GM21737 (cell line): ENCODE data around the gene MINAR1.

ENCODE experiments used
- ATAC-seq: cut with Tn5 transposase; IDR thresholded peaks from one replicate; pipeline ENCODE4 v1.9.1; 2021; ENCODE audit warnings: mild to moderate bottlenecking, moderate library complexity; ENCODE audit not compliant: unreplicated experiment

MINAR1 gene

GRCh38 chr15:79463043-79463780 lies 31.1 kb downstream of the MINAR1 start:
- no peak for ATAC-seq

GRCh38 chr15:79463781-79464270 lies 31.7 kb downstream of the MINAR1 start:
- no peak for ATAC-seq

GRCh38 chr15:79466488-79466887 lies 34.4 kb downstream of the MINAR1 start:
- no peak for ATAC-seq

- ATAC-seq = no peak
These were observed 35.9 kb downstream of the MINAR1 start for GRCh38 chr15:79467865-79468586.

- no peak for ATAC-seq
These were observed 40.3 kb downstream of the MINAR1 start for GRCh38 chr15:79472446-79472845.

GRCh38 chr15:79474252-79474651 lies 42.1 kb downstream of the MINAR1 start:
- no peak for ATAC-seq

GRCh38 chr15:79475306-79475705 lies 43.2 kb downstream of the MINAR1 start:
- ATAC-seq = no peak

- no peak for ATAC-seq
These were observed 46.0 kb downstream of the MINAR1 start for GRCh38 chr15:79478108-79478507.

GRCh38 chr15:79479616-79480015 lies 47.5 kb downstream of the MINAR1 start:
- no peak for ATAC-seq

- ATAC-seq = no peak
These were observed 49.7 kb downstream of the MINAR1 start for GRCh38 chr15:79481793-79482192.
